Left lobe of liver (tissue), 2 donors: ENCODE measurements around the gene SLC16A12. TPM values are rescaled to one million over a fixed set of nuclear protein-coding genes. Genes with fewer than 3 reads are reported as not detected.

Source experiments
- ATAC-seq: fragments of 200-7000 bp; cut with Tn5 transposase; one replicate; pipeline ENCODE4 v1.9.1; 2020; ENCODE audit warnings: mild to moderate bottlenecking, moderate library complexity
- DNase-seq: peaks from one replicate; pipeline ENCODE4 v3.0.0-alpha.2; 2020; ENCODE audit warnings: low spot score
- total RNA-seq: library from RNA; stranded (reverse); gene quantifications from one replicate; pipeline ENCODE4 v1.2.1, GENCODE V29; 2021
- donor health status: DM: no; HTN: no; CAD: no; lungs with moderate emphysema.
- donor health status: DM: no; HTN: yes; CAD: no.

The SLC16A12 gene
- total RNA-seq, 1 donor from 2014 or later: 0.38 TPM

DNA sequence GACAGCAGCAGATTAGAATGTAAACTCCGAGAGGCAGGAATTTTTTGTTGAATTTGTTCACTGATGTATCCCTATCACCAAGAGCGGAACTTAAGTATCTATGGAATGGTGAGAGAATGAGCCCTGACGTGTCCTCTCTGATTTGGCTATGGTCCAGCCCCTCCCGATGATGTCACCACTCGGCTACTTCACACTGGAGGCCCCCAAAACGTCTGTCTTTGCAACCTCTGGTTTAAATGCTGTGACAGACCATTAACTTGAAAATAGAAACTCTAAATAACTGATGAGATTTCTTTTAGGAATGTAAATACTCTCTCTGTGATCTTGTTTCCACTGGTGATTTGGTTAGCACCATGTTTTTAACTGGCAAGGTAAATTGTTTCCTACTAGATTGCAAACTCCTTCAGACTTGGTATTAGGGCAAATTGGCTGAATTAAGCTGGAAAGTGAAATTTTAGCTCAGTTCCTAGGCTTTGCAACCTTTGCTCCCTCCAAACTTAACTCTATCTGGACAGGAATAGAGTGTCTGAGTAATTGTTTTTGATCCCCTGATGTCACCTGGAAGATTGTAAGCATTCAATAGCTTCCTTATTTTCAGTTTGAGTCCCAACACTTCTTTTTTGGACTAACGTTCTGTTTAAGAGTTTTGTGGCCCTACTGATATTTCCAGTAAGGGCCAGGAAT lies 19.1 kb downstream of the SLC16A12 start:
- ATAC-seq (peak; percentile 65), DNase-seq (peak; percentile 48)

DNA sequence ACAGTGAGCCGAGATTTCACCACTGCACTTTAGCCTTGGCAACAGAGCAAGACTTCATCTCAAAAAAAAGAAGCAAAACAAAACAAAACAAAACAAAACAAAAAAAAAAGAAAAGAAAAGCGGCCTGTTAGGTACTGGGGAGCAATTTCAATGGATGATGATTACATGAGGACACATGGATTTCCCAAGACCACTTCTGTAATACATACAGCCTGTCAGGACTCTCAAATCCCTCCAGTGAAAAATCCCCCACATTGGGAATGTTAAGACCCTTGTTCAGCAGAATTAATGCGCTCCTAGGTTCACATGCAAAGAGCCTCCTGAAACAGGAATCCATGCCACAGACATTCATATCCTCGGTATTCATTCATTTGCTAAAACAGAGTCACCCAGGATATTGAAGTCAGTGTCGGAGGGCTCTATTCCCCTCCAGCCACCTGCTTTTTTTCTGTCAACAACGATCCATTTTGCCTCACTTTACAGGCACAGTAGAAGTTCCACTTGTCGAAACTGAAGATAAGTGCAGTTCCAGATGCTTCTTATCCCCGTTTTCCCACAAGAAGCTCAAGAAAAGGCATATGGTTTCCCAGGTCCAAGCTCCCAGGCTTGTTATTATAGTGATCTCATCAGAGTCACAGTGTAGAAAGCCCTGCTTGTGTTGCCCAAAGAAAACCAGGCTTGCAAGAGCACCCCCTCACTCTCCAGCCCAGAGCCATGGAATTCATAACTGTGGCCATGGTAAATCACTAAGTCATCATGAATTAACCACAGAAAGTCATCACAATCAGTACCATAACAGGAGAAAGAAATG lies 20.2 kb downstream of the SLC16A12 start:
- no peak for ATAC-seq

DNA sequence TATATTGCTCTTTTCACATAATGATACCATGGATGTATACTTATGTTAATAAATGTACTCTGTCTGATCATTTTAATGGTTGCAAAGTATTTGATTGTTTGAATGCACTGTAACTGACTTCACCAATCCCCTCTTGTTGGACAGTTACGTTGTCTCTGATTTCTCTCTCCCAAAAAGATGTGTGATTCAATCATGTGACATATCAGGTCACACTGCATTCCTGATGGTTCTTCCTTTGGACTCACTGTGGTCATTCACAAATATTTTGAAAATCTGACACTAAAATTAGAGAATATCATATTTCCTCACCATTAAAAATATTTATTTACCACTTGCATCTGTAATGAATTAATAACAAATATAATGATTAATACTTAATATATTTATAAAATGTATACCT lies 22.2 kb downstream of the SLC16A12 start:
- ATAC-seq: no peak

More for the DNA sequence above, 20.2 kb downstream of the SLC16A12 start:
- no peak for DNase-seq

DNA sequence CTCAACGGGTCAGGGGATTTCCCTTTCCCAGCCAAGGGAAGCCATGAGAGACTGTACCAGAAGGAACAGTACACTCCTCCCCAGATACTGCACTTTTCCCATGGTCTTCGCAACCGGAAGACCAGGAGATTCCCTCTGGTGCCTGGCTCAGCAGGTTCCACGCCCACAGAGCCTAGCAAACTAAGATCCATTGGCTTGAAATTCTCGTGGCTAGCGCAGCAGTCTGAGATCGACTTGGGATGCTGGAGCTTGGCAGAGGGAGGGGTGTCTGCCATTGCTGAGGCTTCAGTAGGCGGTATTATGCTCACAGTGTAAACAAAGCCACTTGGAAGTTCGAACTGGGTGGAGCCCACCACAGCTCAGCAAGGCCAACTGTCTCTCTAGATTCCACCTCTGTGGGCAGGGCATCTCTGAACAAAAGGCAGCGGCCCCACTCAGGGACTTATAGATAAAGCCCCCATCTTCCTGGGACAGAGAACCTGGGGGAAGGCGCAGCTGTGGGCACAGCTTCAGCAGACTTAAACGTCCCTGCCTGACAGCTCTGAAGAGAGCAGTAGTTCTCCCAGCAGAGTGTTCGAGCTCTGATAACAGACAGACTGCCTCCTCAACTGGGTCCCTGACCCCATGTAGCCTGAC lies 29.6 kb downstream of the SLC16A12 start:
- ATAC-seq (no peak), DNase-seq (no peak)

More for the DNA sequence above, 22.2 kb downstream of the SLC16A12 start:
- DNase-seq: no peak

GRCh38 chr10:89504691-89505090 lies 30.7 kb downstream of the SLC16A12 start:
- DNase-seq (no peak), ATAC-seq (no peak)

GRCh38 chr10:89503652-89504370 lies 31.6 kb downstream of the SLC16A12 start:
- DNase-seq (no peak), ATAC-seq (no peak)

- ATAC-seq (no peak), DNase-seq (no peak)
Measured at GRCh38 chr10:89503151-89503550, 32.2 kb downstream of the SLC16A12 start.

- no peak for DNase-seq
- ATAC-seq: no peak
Measured at GRCh38 chr10:89502549-89502948, 32.8 kb downstream of the SLC16A12 start.

GRCh38 chr10:89494575-89494974 lies 40.8 kb downstream of the SLC16A12 start:
- DNase-seq: no peak
- ATAC-seq: no peak

GRCh38 chr10:89494068-89494467 lies 41.3 kb downstream of the SLC16A12 start:
- no peak for ATAC-seq
- no peak for DNase-seq

DNA sequence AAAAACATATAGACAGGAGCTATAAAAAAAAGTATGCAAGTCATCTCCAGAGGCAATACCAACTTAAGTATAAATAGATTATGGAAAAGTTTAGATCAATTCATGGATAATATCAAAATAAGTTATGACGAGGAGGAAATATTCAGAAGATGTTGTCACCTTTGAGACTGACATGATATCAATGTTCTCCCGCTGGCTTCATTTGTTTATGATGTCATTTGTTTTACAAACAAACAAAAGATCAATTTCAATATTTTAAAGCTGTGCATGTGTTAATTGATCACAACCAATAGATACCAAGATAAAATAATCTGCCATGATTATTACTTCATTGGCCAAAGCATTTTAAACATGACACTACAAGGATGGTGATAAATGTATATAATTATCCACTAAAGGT lies 43.5 kb downstream of the SLC16A12 start:
- ATAC-seq: no peak
- DNase-seq: no peak

GRCh38 chr10:89490596-89491335 lies 44.6 kb downstream of the SLC16A12 start:
- ATAC-seq: peak; percentile 39
- no peak for DNase-seq

DNA sequence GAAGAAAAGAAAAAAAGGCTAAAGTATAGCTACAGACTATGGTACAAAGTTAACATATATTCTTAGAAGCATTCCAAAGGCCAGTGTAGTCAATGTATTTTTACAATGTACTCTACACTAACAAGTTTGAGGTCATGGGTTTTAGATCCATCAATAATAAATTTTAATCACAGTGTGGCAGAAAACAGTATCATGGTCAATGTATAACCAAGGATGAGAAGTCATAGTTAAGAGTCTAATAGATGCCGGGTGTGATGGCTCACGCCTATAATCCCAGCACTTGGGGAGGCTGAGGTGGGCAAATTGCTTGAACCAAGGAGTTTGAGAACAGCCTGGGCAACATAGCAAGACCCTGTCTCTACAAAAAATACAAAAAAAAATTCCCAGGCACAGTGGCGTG lies 53.1 kb downstream of the SLC16A12 start:
- DNase-seq (no peak), ATAC-seq (no peak)

DNA sequence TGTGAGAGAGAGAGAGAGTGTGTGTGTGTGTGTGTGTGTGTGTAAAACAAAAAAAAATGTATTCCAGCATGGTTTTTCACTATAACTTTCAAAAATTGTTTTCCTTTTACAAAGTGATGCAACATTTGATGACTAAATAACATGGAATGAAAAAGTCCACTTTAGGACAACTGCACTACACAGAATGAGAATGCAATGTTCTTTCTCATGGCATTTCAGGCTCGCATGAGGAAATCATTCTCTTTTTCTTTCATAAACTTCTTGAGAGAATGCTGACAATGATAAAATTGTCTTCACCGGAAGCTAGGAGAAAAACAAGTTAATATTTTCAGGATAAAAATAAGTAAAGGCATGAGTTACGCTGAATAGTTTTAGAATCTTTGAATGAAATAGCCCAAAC lies 53.7 kb downstream of the SLC16A12 start:
- no peak for DNase-seq
- peak; percentile 61 for ATAC-seq

DNA sequence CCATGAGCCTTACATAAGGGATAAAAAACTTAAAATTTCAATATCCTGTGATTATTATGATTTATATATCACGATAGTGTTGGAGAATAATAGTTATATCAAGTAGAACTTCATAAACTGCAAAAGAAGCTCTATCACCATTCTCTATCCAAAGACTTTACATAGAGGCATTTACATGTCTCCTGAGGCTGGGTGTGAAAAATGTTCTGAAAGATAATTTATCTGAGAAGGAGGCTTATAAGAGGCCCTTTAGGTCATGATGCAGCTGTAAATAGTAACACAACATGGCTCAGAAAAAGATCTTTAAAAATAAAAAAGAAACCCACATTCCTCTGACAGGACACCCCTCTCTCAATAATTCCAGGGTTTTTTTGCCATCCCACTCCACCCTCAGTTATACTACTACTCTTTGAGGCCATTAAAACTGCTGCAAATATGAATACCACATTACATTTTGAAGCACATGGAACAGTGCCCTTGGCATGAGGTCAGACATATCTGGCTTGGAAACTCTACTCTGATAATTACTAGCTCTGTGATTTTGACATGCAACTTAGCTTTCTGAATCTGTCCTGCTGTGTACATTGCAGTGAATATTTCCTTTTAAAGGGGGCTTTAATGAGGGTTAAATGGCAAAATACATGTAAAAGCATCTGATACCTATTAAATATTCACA lies 55.5 kb downstream of the SLC16A12 start:
- no peak for DNase-seq

GRCh38 chr10:89478739-89479654 lies 56.4 kb downstream of the SLC16A12 start:
- ATAC-seq: no peak
- DNase-seq: no peak

More for the DNA sequence above, 55.5 kb downstream of the SLC16A12 start:
- peak; percentile 38 for ATAC-seq

DNA sequence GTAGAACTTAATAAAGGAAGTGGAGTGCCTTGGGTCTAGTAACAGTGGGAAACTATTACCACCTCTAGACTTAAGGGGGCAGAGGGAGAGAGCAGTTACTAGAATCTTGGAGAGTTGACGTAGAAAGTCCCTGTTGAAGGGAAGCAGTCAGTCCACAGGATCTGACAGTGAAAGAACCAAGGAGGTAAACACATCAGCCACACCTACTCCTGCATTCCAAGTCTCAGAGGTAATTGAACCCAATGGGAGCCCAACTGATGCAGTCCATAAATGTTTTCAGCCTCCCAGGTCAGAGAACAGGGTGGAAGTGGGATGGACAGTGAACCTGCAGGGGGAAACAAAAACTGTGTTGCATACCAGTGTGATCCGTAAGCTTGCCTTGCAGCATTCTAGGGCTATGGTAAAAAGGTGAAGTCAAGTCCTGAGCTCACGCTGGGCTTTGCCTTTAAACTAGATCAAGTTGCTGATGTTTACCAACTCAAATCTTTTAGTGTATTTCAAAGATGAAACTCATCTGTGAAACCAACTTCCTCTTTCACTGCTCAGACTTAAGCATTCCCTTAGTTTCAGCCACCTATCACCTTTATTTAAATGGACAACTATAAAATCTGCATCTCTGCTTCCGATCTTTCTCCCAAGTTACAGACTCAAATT lies 57.2 kb downstream of the SLC16A12 start:
- no peak for ATAC-seq
- no peak for DNase-seq

DNA sequence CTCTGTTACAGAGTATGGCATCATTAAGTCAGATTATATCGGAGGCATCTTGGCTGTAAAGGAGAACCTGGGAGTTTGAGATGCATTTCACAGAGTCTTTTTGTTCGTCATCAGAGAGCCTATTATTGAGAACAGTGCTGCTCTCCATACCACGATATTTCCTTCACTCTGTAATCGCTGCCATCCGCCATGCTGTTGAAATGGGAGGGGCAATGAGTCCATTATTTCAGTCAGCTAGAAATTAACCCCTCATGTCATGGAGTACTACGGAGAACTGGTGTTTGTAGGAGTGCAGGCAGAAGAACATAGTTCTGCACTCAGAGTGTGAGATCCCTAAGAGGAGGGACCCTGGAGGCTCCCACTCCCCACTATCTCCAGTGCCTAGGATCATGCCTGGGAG lies 59.2 kb downstream of the SLC16A12 start:
- ATAC-seq: peak; percentile 3
- no peak for DNase-seq
